ENCODE results near the gene CRK.

Gene CRK

GRCh38 chr17:1455797-1456599 is at the start of gene CRK:
Gene CRK, minus strand, starts transcription at chr17:1456232. Its CDS starts 115 bp downstream, at chr17:1456117.
- peak; percentile 89 for DNase-seq

- no peak for DNase-seq
Measured at GRCh38 chr17:1505586-1505985, 49.6 kb upstream of the CRK start.

- no peak for DNase-seq
Measured at GRCh38 chr17:1504866-1505265, 48.8 kb upstream of the CRK start.

- DNase-seq, result no peak
Measured at GRCh38 chr17:1503699-1504098, 47.7 kb upstream of the CRK start.

GRCh38 chr17:1498869-1499268 is 42.8 kb upstream of the CRK start:
- peak; percentile 76 for DNase-seq

GRCh38 chr17:1498233-1498632 is 42.2 kb upstream of the CRK start:
- no peak for DNase-seq

GRCh38 chr17:1497831-1498230 is 41.8 kb upstream of the CRK start:
- no peak for DNase-seq

GRCh38 chr17:1496869-1497268 is 40.8 kb upstream of the CRK start:
- DNase-seq, result no peak

- DNase-seq, result no peak
Measured at GRCh38 chr17:1495265-1495989, 39.4 kb upstream of the CRK start.

GRCh38 chr17:1494736-1495253 is 38.8 kb upstream of the CRK start:
- no peak for DNase-seq

GRCh38 chr17:1494203-1494602 is 38.2 kb upstream of the CRK start:
- DNase-seq, result no peak

- no peak for DNase-seq
Measured at GRCh38 chr17:1493291-1493980, 37.4 kb upstream of the CRK start.

- DNase-seq, result no peak
Measured at GRCh38 chr17:1492249-1493206, 36.5 kb upstream of the CRK start, which contains the start of gene MYO1C. Gene MYO1C, minus strand, starts transcription at chr17:1492686. Its CDS starts 199 bp downstream, at chr17:1492487.

GRCh38 chr17:1491443-1492248 is 35.6 kb upstream of the CRK start:
- peak; percentile 59 for DNase-seq

- peak; percentile 68 for DNase-seq
Measured at GRCh38 chr17:1490643-1491442, 34.8 kb upstream of the CRK start.

GRCh38 chr17:1488826-1489270 is 32.8 kb upstream of the CRK start:
- DNase-seq, result no peak

GRCh38 chr17:1487939-1488825 is 32.1 kb upstream of the CRK start:
- peak; percentile 90 for DNase-seq

GRCh38 chr17:1486802-1487695 is 31.0 kb upstream of the CRK start:
- peak; percentile 92 for DNase-seq

Data from NCI-H226 (cell line).